ENCODE measurements around the gene CFAP299. TPM values are rescaled to one million over a fixed set of nuclear protein-coding genes. Genes with fewer than 3 reads are reported as not detected.

The CFAP299 gene
- total and polyA plus RNA-seq, 9 of the 15 experiments (the other 6 are each of a cell fraction or from before 2014, with no cell fraction given): 0.09 to 3.0 (median 0.76) TPM

DNA sequence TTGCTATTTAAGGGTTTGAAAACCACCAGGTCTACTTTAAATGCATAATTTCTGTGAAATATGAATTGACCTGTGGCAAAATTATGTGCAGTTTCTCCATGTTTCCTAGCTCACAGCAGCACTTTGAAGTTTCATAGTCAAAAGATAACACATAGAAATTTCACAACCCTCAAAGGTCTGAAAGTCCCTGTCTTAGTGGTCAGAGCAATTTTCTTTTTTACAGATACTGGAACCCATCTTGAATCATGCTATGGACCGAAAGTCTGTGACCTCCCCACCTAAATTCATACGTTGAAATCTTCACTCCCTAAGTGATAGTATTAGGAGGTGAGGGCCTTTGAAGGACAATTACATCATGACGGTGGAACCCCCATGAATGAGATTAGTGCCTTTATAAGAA, 454.6 kb downstream of the CFAP299 start (continued):
- TF ChIP-seq, protein P1, sequence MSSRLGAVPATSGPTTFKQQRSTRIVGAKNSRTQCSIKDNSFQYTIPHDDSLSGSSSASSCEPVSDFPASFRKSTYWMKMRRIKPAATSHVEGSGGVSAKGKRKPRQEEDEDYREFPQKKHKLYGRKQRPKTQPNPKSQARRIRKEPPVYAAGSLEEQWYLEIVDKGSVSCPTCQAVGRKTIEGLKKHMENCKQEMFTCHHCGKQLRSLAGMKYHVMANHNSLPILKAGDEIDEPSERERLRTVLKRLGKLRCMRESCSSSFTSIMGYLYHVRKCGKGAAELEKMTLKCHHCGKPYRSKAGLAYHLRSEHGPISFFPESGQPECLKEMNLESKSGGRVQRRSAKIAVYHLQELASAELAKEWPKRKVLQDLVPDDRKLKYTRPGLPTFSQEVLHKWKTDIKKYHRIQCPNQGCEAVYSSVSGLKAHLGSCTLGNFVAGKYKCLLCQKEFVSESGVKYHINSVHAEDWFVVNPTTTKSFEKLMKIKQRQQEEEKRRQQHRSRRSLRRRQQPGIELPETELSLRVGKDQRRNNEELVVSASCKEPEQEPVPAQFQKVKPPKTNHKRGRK (tag; IDR thresholded peaks at IDR 0.05): no peak
- TF ChIP-seq ZBTB8A (IDR thresholded peaks at IDR 0.05; ENCODE audit: partially characterized antibody): no peak
- TF ChIP-seq NR2F6 (CRISPR knock-in tag; IDR thresholded peaks at IDR 0.05): no peak
- TF ChIP-seq SRSF1 (IDR thresholded peaks at IDR 0.05; ENCODE audit: low read depth, low read length): no peak
- TF ChIP-seq, protein P2, sequence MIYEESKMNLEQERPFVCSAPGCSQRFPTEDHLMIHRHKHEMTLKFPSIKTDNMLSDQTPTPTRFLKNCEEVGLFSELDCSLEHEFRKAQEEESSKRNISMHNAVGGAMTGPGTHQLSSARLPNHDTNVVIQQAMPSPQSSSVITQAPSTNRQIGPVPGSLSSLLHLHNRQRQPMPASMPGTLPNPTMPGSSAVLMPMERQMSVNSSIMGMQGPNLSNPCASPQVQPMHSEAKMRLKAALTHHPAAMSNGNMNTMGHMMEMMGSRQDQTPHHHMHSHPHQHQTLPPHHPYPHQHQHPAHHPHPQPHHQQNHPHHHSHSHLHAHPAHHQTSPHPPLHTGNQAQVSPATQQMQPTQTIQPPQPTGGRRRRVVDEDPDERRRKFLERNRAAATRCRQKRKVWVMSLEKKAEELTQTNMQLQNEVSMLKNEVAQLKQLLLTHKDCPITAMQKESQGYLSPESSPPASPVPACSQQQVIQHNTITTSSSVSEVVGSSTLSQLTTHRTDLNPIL (CRISPR knock-in tag; IDR thresholded peaks at IDR 0.05): no peak
- TF ChIP-seq, protein P3, sequence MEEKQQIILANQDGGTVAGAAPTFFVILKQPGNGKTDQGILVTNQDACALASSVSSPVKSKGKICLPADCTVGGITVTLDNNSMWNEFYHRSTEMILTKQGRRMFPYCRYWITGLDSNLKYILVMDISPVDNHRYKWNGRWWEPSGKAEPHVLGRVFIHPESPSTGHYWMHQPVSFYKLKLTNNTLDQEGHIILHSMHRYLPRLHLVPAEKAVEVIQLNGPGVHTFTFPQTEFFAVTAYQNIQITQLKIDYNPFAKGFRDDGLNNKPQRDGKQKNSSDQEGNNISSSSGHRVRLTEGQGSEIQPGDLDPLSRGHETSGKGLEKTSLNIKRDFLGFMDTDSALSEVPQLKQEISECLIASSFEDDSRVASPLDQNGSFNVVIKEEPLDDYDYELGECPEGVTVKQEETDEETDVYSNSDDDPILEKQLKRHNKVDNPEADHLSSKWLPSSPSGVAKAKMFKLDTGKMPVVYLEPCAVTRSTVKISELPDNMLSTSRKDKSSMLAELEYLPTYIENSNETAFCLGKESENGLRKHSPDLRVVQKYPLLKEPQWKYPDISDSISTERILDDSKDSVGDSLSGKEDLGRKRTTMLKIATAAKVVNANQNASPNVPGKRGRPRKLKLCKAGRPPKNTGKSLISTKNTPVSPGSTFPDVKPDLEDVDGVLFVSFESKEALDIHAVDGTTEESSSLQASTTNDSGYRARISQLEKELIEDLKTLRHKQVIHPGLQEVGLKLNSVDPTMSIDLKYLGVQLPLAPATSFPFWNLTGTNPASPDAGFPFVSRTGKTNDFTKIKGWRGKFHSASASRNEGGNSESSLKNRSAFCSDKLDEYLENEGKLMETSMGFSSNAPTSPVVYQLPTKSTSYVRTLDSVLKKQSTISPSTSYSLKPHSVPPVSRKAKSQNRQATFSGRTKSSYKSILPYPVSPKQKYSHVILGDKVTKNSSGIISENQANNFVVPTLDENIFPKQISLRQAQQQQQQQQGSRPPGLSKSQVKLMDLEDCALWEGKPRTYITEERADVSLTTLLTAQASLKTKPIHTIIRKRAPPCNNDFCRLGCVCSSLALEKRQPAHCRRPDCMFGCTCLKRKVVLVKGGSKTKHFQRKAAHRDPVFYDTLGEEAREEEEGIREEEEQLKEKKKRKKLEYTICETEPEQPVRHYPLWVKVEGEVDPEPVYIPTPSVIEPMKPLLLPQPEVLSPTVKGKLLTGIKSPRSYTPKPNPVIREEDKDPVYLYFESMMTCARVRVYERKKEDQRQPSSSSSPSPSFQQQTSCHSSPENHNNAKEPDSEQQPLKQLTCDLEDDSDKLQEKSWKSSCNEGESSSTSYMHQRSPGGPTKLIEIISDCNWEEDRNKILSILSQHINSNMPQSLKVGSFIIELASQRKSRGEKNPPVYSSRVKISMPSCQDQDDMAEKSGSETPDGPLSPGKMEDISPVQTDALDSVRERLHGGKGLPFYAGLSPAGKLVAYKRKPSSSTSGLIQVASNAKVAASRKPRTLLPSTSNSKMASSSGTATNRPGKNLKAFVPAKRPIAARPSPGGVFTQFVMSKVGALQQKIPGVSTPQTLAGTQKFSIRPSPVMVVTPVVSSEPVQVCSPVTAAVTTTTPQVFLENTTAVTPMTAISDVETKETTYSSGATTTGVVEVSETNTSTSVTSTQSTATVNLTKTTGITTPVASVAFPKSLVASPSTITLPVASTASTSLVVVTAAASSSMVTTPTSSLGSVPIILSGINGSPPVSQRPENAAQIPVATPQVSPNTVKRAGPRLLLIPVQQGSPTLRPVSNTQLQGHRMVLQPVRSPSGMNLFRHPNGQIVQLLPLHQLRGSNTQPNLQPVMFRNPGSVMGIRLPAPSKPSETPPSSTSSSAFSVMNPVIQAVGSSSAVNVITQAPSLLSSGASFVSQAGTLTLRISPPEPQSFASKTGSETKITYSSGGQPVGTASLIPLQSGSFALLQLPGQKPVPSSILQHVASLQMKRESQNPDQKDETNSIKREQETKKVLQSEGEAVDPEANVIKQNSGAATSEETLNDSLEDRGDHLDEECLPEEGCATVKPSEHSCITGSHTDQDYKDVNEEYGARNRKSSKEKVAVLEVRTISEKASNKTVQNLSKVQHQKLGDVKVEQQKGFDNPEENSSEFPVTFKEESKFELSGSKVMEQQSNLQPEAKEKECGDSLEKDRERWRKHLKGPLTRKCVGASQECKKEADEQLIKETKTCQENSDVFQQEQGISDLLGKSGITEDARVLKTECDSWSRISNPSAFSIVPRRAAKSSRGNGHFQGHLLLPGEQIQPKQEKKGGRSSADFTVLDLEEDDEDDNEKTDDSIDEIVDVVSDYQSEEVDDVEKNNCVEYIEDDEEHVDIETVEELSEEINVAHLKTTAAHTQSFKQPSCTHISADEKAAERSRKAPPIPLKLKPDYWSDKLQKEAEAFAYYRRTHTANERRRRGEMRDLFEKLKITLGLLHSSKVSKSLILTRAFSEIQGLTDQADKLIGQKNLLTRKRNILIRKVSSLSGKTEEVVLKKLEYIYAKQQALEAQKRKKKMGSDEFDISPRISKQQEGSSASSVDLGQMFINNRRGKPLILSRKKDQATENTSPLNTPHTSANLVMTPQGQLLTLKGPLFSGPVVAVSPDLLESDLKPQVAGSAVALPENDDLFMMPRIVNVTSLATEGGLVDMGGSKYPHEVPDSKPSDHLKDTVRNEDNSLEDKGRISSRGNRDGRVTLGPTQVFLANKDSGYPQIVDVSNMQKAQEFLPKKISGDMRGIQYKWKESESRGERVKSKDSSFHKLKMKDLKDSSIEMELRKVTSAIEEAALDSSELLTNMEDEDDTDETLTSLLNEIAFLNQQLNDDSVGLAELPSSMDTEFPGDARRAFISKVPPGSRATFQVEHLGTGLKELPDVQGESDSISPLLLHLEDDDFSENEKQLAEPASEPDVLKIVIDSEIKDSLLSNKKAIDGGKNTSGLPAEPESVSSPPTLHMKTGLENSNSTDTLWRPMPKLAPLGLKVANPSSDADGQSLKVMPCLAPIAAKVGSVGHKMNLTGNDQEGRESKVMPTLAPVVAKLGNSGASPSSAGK (IDR thresholded peaks at IDR 0.05): no peak
- no peak for TF ChIP-seq TAF15 (IDR thresholded peaks at IDR 0.05; ENCODE audit: low read depth, low read length)
- TF ChIP-seq, protein P4, sequence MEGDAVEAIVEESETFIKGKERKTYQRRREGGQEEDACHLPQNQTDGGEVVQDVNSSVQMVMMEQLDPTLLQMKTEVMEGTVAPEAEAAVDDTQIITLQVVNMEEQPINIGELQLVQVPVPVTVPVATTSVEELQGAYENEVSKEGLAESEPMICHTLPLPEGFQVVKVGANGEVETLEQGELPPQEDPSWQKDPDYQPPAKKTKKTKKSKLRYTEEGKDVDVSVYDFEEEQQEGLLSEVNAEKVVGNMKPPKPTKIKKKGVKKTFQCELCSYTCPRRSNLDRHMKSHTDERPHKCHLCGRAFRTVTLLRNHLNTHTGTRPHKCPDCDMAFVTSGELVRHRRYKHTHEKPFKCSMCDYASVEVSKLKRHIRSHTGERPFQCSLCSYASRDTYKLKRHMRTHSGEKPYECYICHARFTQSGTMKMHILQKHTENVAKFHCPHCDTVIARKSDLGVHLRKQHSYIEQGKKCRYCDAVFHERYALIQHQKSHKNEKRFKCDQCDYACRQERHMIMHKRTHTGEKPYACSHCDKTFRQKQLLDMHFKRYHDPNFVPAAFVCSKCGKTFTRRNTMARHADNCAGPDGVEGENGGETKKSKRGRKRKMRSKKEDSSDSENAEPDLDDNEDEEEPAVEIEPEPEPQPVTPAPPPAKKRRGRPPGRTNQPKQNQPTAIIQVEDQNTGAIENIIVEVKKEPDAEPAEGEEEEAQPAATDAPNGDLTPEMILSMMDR (IDR thresholded peaks at IDR 0.05 in 2 of 3, conservative IDR thresholded peaks at IDR 0.05 in 1 of 3; ENCODE audit: insufficient read depth in 2 of 3, low read depth in 1 of 3, low read length in 3 of 3): no peak
- TF ChIP-seq LEF1 (IDR thresholded peaks at IDR 0.05): no peak
- no peak for TF ChIP-seq ZBTB7A (IDR thresholded peaks at IDR 0.05; ENCODE audit: borderline replicate concordance, control insufficient read depth, low read depth, low read length)

All from K562 (cell line).